Mammary epithelial cell (primary cell): Measurements from ENCODE around the gene CCDC14.

ENCODE experiments used
- CTCF ChIP-seq, 2 donors: IDR thresholded peaks in 1 of 2; conservative IDR thresholded peaks in 1 of 2; 2 replicates each; pipeline ENCODE4 v1.5.1; 2011 to 2012; ENCODE audit warnings: inconsistent platforms in 2 of 2, low read length in 2 of 2, mild to moderate bottlenecking in 2 of 2, control low read depth in 1 of 2, low read depth in 1 of 2; ENCODE audit not compliant: insufficient read depth in 1 of 2; ENCODE audit errors: extremely low read depth in 1 of 2
- EZH2 ChIP-seq: IDR thresholded peaks from 2 replicates; pipeline ENCODE4 v1.6.1; 2012; ENCODE audit warnings: low read length, inconsistent platforms, borderline replicate concordance

GRCh38 chr3:123984350-123984749, 23.3 kb upstream of the CCDC14 start:
- TF ChIP-seq CTCF (conservative IDR thresholded peaks at IDR 0.05 in 1 of 2, IDR thresholded peaks at IDR 0.05 in 1 of 2; ENCODE audit: extremely low read depth in 1 of 2, insufficient read depth in 1 of 2, low read depth in 1 of 2, low read length in 2 of 2) (no peak), EZH2 (no peak)
